Ishikawa (cell line): ENCODE data around the gene RTEL1.

Experiments
- CREB1 ChIP-seq: IDR thresholded peaks from 2 replicates; pipeline ENCODE4 v1.6.1; 2012; ENCODE audit warnings: low read depth
- NFIC ChIP-seq: IDR thresholded peaks from 2 replicates; pipeline ENCODE4 v1.6.1; 2012
- RAD21 ChIP-seq: IDR thresholded peaks from 2 replicates; pipeline ENCODE4 v1.6.1; 2012; ENCODE audit warnings: low read depth
- TAF1 ChIP-seq: IDR thresholded peaks from 2 replicates; pipeline ENCODE4 v1.6.1; 2012; ENCODE audit warnings: low read depth, mild to moderate bottlenecking
- TCF12 ChIP-seq: IDR thresholded peaks from 2 replicates; pipeline ENCODE4 v1.6.1; 2012; ENCODE audit warnings: low read depth
- YY1 ChIP-seq: IDR thresholded peaks from 2 replicates; pipeline ENCODE4 v1.6.1; 2012; ENCODE audit warnings: low read depth
- TF ChIP-seq, protein P1 (sequence below): IDR thresholded peaks from 2 replicates; pipeline ENCODE4 v1.6.1; 2012
- TF ChIP-seq, protein P2 (sequence below): IDR thresholded peaks from 2 replicates; pipeline ENCODE4 v1.6.1; 2012
- TF ChIP-seq, protein P3 (sequence below): IDR thresholded peaks from 2 replicates; pipeline ENCODE4 v1.6.1; 2012; ENCODE audit warnings: low read depth, mild to moderate bottlenecking

DNA sequence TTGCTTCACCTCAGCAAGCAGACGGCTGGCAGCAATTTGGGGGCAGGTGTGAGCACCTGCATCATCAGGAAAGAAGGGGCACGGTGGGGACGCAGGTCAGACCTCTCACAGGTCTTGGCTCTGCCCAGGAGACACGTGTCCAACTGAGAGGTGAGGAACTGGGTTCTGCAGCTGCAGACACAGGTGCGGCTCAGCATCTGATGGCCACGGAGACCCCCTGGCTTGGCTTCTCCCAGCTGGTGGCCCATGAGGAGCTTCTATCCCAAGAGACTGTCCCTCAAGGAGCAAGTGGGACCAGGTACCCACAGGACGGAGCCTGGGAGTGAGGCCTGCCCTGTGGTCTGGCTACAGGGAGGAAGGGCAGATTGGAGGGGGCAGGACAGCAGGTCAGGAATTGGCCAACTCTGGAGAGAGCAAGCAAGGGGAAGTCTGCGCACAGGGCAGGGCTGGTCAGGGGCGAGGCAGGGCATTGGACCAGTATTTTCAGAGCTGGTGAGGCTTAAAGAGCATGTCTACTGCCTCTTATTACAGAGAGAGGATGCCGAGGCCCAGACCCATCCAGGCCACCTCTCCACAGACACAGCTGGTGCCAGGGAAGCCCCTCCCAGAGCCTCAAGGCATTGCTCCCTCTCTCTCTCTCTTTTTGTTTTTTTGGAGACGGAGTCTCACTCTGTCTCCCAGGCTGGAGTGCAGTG lies 9.1 kb upstream of the RTEL1 start:
- TF ChIP-seq, protein P1, sequence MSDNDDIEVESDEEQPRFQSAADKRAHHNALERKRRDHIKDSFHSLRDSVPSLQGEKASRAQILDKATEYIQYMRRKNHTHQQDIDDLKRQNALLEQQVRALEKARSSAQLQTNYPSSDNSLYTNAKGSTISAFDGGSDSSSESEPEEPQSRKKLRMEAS, result no peak
- TF ChIP-seq TAF1 (no peak), CREB1 (no peak), YY1 (no peak), RAD21 (no peak), TCF12 (no peak), NFIC (no peak)
- TF ChIP-seq, protein P2, sequence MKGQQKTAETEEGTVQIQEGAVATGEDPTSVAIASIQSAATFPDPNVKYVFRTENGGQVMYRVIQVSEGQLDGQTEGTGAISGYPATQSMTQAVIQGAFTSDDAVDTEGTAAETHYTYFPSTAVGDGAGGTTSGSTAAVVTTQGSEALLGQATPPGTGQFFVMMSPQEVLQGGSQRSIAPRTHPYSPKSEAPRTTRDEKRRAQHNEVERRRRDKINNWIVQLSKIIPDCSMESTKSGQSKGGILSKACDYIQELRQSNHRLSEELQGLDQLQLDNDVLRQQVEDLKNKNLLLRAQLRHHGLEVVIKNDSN, result no peak
- TF ChIP-seq, protein P3, sequence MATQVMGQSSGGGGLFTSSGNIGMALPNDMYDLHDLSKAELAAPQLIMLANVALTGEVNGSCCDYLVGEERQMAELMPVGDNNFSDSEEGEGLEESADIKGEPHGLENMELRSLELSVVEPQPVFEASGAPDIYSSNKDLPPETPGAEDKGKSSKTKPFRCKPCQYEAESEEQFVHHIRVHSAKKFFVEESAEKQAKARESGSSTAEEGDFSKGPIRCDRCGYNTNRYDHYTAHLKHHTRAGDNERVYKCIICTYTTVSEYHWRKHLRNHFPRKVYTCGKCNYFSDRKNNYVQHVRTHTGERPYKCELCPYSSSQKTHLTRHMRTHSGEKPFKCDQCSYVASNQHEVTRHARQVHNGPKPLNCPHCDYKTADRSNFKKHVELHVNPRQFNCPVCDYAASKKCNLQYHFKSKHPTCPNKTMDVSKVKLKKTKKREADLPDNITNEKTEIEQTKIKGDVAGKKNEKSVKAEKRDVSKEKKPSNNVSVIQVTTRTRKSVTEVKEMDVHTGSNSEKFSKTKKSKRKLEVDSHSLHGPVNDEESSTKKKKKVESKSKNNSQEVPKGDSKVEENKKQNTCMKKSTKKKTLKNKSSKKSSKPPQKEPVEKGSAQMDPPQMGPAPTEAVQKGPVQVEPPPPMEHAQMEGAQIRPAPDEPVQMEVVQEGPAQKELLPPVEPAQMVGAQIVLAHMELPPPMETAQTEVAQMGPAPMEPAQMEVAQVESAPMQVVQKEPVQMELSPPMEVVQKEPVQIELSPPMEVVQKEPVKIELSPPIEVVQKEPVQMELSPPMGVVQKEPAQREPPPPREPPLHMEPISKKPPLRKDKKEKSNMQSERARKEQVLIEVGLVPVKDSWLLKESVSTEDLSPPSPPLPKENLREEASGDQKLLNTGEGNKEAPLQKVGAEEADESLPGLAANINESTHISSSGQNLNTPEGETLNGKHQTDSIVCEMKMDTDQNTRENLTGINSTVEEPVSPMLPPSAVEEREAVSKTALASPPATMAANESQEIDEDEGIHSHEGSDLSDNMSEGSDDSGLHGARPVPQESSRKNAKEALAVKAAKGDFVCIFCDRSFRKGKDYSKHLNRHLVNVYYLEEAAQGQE, result no peak
